Uterus (tissue), 2 donors: ENCODE data around the gene CMTM2.

Source experiments
- CTCF ChIP-seq, 4 experiments: fragments of 200-600 bp in 2 of 4; fragments of 450-650 bp in 2 of 4; sonication (generic) in 2 of 4; IDR thresholded peaks; one replicate each; pipeline ENCODE4 v1.5.1; 2016 to 2019; ENCODE audit warnings: antibody characterized with exemption in 4 of 4, mild to moderate bottlenecking in 2 of 4, moderate library complexity in 1 of 4
- POLR2A ChIP-seq, 2 donors: fragments of 450-650 bp; IDR thresholded peaks; one replicate each; pipeline ENCODE4 v1.6.1; 2016; ENCODE audit warnings: antibody characterized with exemption in 2 of 2, mild to moderate bottlenecking in 1 of 2, moderate library complexity in 1 of 2

GRCh38 chr16:66575060-66575459 is 4.2 kb upstream of the CMTM2 start:
- no peak for TF ChIP-seq CTCF (IDR thresholded peaks at IDR 0.05)
- no peak for TF ChIP-seq POLR2A (IDR thresholded peaks at IDR 0.05)
